Psoas muscle (tissue), 8 donors: ENCODE results near the gene RSU1. TPM values are rescaled to one million over a fixed set of nuclear protein-coding genes. Genes with fewer than 3 reads are reported as not detected.

Source experiments
- ATAC-seq, 4 donors: fragments of 200-7000 bp; cut with Tn5 transposase; one replicate each; pipeline ENCODE4 v1.9.1; 2020; ENCODE audit warnings: moderate library complexity in 3 of 4, mild to moderate bottlenecking in 2 of 4
- DNase-seq, 2 donors: peaks; one replicate each; pipeline ENCODE4 v3.0.0-alpha.2; 2020
- H3K27ac ChIP-seq: fragments of 200-600 bp; one replicate; pipeline ENCODE4 v1.8.0; 2022
- H3K27me3 ChIP-seq, 3 donors: fragments of 200-600 bp in 1 of 3; one replicate each; pipeline versions ENCODE4 v1.6.1 to v1.8.0; 2013 to 2022; ENCODE audit warnings: low read length in 2 of 3, mild to moderate bottlenecking in 2 of 3, moderate library complexity in 1 of 3; ENCODE audit not compliant: insufficient read depth in 3 of 3
- H3K36me3 ChIP-seq, 2 donors: fragments of 200-600 bp in 1 of 2; one replicate each; pipeline versions ENCODE4 v1.6.1 to v1.8.0; 2013 to 2022; ENCODE audit warnings: low read depth in 1 of 2, mild to moderate bottlenecking in 1 of 2, moderate library complexity in 1 of 2; ENCODE audit not compliant: insufficient read depth in 1 of 2
- H3K4me1 ChIP-seq: fragments of 200-600 bp; one replicate; pipeline ENCODE4 v1.8.0; 2022
- H3K4me3 ChIP-seq: fragments of 200-600 bp; one replicate; pipeline ENCODE4 v1.8.0; 2022; ENCODE audit warnings: mild to moderate bottlenecking
- H3K9me3 ChIP-seq: fragments of 200-600 bp; one replicate; pipeline ENCODE4 v1.8.0; 2022
- WGBS, 3 donors: extraction: QIAGEN DNeasy Blood & Tissue Kit; methylation state at CpG; one replicate each; pipeline versions ENCODE4 v1.1.6 to v1.1.7; 2013; 5-methylcytosine and 5-hydroxymethylcytosine counted together
- intact Hi-C, 2 donors: fragments of 100-400 bp; cut with DNase I; formaldehyde crosslinking; loops; one replicate each; pipeline versions ENCODE4 v1.11.0 to v1.14.2; 2022
- polyA plus RNA-seq, 3 donors: library from polyadenylated mRNA; stranded (reverse); fragments of 200-250 nt; gene quantifications; one replicate each; pipeline ENCODE4 v1.2.3, GENCODE V29; 2013
- total RNA-seq, 4 donors: library from RNA; stranded (reverse); fragmentation: NEBNext Ultra II Directional in 2 of 4; extraction: Animal tissue kit (Norgen Biotek cat#: 25700) in 2 of 4; gene quantifications; one replicate each; pipeline versions ENCODE4 v1.2.1 to v1.2.4, GENCODE V29; 2021 to 2023
- TF ChIP-seq, protein P1 (sequence below): fragments of 200-600 bp; IDR thresholded peaks from one replicate; pipeline ENCODE4 v1.8.0; 2022; ENCODE audit warnings: antibody characterized with exemption
- donor health status: healthy with polysubstance abuse.
- donor health status: DM: no; HTN: no; CAD: no; lungs with moderate emphysema.
- donor health status: Bipolar disorder and iron deficiency.
- donor health status: healthy.
- donor health status: DM: yes; HTN: yes; CAD: no.
- donor health status: DM: no; HTN: no; CAD: no.
- donor health status: DM: no; HTN: no; CAD: no.
- donor health status: DM: yes; HTN: yes; CAD: no.

RSU1 gene
- total and polyA plus RNA-seq, 7 donors: 19.7 to 43.2 (median 29.0) TPM

GRCh38 chr10:16752099-16752498 is 65.1 kb downstream of the RSU1 start:
- Histone ChIP-seq H3K36me3 (peaks cover 10 to 45% of the 10 kb centered on the region in 2 donors), H3K27me3 (no peaks in the 10 kb centered on the region), H3K4me3 (no peak overlapping the region), H3K9me3 (no peaks in the 10 kb centered on the region), H3K4me1 (no peaks in the 10 kb centered on the region), H3K27ac (no peak overlapping the region)
- intact Hi-C loops: no loop called here
- TF ChIP-seq, protein P1, sequence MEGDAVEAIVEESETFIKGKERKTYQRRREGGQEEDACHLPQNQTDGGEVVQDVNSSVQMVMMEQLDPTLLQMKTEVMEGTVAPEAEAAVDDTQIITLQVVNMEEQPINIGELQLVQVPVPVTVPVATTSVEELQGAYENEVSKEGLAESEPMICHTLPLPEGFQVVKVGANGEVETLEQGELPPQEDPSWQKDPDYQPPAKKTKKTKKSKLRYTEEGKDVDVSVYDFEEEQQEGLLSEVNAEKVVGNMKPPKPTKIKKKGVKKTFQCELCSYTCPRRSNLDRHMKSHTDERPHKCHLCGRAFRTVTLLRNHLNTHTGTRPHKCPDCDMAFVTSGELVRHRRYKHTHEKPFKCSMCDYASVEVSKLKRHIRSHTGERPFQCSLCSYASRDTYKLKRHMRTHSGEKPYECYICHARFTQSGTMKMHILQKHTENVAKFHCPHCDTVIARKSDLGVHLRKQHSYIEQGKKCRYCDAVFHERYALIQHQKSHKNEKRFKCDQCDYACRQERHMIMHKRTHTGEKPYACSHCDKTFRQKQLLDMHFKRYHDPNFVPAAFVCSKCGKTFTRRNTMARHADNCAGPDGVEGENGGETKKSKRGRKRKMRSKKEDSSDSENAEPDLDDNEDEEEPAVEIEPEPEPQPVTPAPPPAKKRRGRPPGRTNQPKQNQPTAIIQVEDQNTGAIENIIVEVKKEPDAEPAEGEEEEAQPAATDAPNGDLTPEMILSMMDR: no peak
- DNase-seq: no peak
- ATAC-seq: peak in 2 of 4 donors; percentile 48 to 88
- 39 to 61% (median 44%) methylated on average over 4 of the region's 4 CpGs for WGBS, 3 donors

DNA sequence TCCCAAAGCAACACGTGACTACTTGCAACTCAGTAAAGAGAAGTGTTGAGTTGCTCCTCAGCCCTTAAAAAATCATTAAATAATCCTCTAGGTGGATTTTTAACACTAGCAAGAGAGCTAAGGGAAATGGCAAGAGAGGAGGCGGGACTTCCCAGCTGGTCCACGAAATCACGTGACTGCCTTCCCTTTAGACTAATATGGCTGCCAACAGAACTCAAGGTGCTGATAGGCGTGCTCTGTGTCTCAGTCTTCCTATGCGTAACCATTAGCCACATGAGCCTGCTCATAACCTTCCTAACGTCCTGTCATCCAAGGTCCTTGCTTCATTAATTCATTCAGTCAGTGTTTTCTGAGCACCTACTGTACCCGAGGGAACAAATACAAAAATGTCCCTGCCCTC is 66.0 kb downstream of the RSU1 start:
- Histone ChIP-seq H3K27ac (no peak overlapping the region), H3K9me3 (no peaks in the 10 kb centered on the region), H3K36me3 (peaks cover 10 to 45% of the 10 kb centered on the region in 2 donors), H3K4me1 (no peaks in the 10 kb centered on the region), H3K27me3 (no peaks in the 10 kb centered on the region), H3K4me3 (no peak overlapping the region)
- intact Hi-C loops: no loop called here
- DNase-seq (no peak), ATAC-seq (no peak)
- 92 to 96% (median 95%) methylated on average over 8 of the region's 8 CpGs for WGBS, 3 donors
- TF ChIP-seq, protein P1: no peak

- no peak for ATAC-seq
- Histone ChIP-seq H3K27ac (no peak overlapping the region), H3K4me1 (no peaks in the 10 kb centered on the region), H3K36me3 (peaks cover 10 to 45% of the 10 kb centered on the region in 2 donors), H3K9me3 (no peaks in the 10 kb centered on the region), H3K27me3 (no peaks in the 10 kb centered on the region), H3K4me3 (no peak overlapping the region)
- WGBS, 3 donors: 90 to 95% (median 91%) methylated on average over 3 of the region's 3 CpGs
- TF ChIP-seq, protein P1: no peak
- intact Hi-C loops: no loop called here
- no peak for DNase-seq
These were observed 66.8 kb downstream of the RSU1 start for GRCh38 chr10:16750461-16750860.

- Histone ChIP-seq H3K4me1 (no peaks in the 10 kb centered on the region), H3K36me3 (peaks cover 10 to 43% of the 10 kb centered on the region in 2 donors), H3K27me3 (no peaks in the 10 kb centered on the region), H3K4me3 (no peak overlapping the region), H3K9me3 (no peaks in the 10 kb centered on the region), H3K27ac (no peak overlapping the region)
- ATAC-seq (peak in 1 of 4 donors; percentile 52), DNase-seq (no peak)
- intact Hi-C loops: no loop called here
- TF ChIP-seq, protein P1: no peak
- WGBS, 3 donors: 75 to 82% (median 82%) methylated on average over 7 of the region's 7 CpGs
These were observed 68.5 kb downstream of the RSU1 start for GRCh38 chr10:16748749-16749148.

DNA sequence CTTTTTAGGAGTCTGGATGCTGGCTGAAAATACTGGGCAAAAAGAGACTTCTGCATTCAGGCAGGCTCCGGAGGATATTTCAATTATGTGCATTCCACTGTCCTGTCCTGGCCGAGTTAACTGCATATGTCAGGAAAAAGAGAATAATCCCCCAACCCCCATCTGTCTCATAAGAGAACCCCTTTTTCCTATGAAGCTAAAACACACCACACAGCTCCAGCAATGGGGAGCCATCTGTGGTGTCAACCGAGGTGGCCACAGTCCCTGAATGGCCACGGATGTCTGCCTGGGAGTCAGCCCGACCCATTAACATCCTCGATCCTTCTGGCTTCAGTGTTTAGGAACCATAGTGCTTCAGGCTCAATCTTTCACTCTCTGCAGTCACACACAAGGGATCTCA is 70.4 kb downstream of the RSU1 start:
- TF ChIP-seq, protein P1: no peak
- intact Hi-C loops: no loop called here
- ATAC-seq (no peak), DNase-seq (no peak)
- Histone ChIP-seq H3K4me1 (peaks cover 3% of the 10 kb centered on the region), H3K27me3 (no peaks in the 10 kb centered on the region), H3K4me3 (no peak overlapping the region), H3K27ac (no peak overlapping the region), H3K36me3 (peaks cover 8 to 27% of the 10 kb centered on the region in 2 donors), H3K9me3 (no peaks in the 10 kb centered on the region)
- WGBS, 3 donors: 73 to 79% (median 74%) methylated on average over 6 of the region's 6 CpGs
